Measurements from ENCODE around the gene DEDD.

- TF ChIP-seq, protein P1, sequence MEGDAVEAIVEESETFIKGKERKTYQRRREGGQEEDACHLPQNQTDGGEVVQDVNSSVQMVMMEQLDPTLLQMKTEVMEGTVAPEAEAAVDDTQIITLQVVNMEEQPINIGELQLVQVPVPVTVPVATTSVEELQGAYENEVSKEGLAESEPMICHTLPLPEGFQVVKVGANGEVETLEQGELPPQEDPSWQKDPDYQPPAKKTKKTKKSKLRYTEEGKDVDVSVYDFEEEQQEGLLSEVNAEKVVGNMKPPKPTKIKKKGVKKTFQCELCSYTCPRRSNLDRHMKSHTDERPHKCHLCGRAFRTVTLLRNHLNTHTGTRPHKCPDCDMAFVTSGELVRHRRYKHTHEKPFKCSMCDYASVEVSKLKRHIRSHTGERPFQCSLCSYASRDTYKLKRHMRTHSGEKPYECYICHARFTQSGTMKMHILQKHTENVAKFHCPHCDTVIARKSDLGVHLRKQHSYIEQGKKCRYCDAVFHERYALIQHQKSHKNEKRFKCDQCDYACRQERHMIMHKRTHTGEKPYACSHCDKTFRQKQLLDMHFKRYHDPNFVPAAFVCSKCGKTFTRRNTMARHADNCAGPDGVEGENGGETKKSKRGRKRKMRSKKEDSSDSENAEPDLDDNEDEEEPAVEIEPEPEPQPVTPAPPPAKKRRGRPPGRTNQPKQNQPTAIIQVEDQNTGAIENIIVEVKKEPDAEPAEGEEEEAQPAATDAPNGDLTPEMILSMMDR (IDR thresholded peaks at IDR 0.05; ENCODE audit: low read depth, low read length) = no peak
- TF ChIP-seq EZH2phosphoT487 (IDR thresholded peaks at IDR 0.05; ENCODE audit: low read depth) = no peak
Measured at GRCh38 chr1:161133220-161133740, 813 bp upstream of the DEDD start.

All from OCI-LY3 (cell line).